Tibial nerve (tissue), 4 donors: Measurements from ENCODE around the gene PDSS2. TPM values are rescaled to one million over a fixed set of nuclear protein-coding genes. Genes with fewer than 3 reads are reported as not detected.
"Not testable (repeated sequence)": the region's sequence is repeated elsewhere in the genome, so short reads cannot be mapped to it uniquely, and the experiment has no call there.

Experiments
- DNase-seq, 2 donors: peaks; one replicate each; pipeline ENCODE4 v3.0.0-alpha.2; 2019; ENCODE audit warnings: low spot score in 2 of 2
- H3K27ac ChIP-seq, 4 donors: fragments of 200-600 bp; sonication (generic) in 3 of 4; one replicate each; pipeline ENCODE4 v1.5.1; 2017 to 2019; ENCODE audit warnings: mild to moderate bottlenecking in 1 of 4
- H3K27me3 ChIP-seq, 2 donors: fragments of 200-600 bp; sonication (generic) in 1 of 2; one replicate each; pipeline versions ENCODE4 v1.5.1 to v1.6.0; 2017 to 2019
- H3K36me3 ChIP-seq, 3 donors: fragments of 200-600 bp; sonication (generic); one replicate each; pipeline ENCODE4 v1.5.1; 2018 to 2019
- H3K4me1 ChIP-seq, 4 donors: fragments of 200-600 bp; sonication (generic) in 3 of 4; one replicate each; pipeline ENCODE4 v1.5.1; 2017 to 2019
- H3K4me3 ChIP-seq, 4 donors: fragments of 200-600 bp; sonication (generic) in 3 of 4; one replicate each; pipeline ENCODE4 v1.5.1; 2017 to 2019; ENCODE audit warnings: mild to moderate bottlenecking in 1 of 4, moderate library complexity in 1 of 4
- H3K9me3 ChIP-seq, 4 donors: fragments of 200-600 bp; sonication (generic) in 3 of 4; one replicate each; pipeline ENCODE4 v1.5.1; 2017 to 2019
- CTCF ChIP-seq, 5 experiments: fragments of 200-600 bp in 3 of 5; fragments of 450-650 bp in 2 of 5; sonication (generic) in 3 of 5; IDR thresholded peaks; one replicate each; pipeline ENCODE4 v1.5.1; 2016 to 2019; ENCODE audit warnings: antibody characterized with exemption in 5 of 5, mild to moderate bottlenecking in 3 of 5, moderate library complexity in 2 of 5
- EP300 ChIP-seq, 2 donors: sonication (generic); formaldehyde crosslinking; IDR thresholded peaks; one replicate each; pipeline ENCODE4 v1.6.1; 2017; ENCODE audit warnings: antibody characterized with exemption in 2 of 2, mild to moderate bottlenecking in 1 of 2
- POLR2A ChIP-seq, 2 donors: fragments of 450-650 bp; IDR thresholded peaks; one replicate each; pipeline ENCODE4 v1.6.1; 2017; ENCODE audit warnings: antibody characterized with exemption in 2 of 2, mild to moderate bottlenecking in 2 of 2, moderate library complexity in 2 of 2
- WGBS, 2 donors: methylation state at CpG; one replicate each; pipeline ENCODE4 v1.1.5; 2018; 5-methylcytosine and 5-hydroxymethylcytosine counted together
- total RNA-seq, 4 donors: library from RNA; depleted of rRNA; stranded (reverse); fragments of >200 nt; gene quantifications; one replicate each; pipeline ENCODE4 v1.1.0, GENCODE V29; 2016

PDSS2 gene
- total RNA-seq, 4 donors from 2014 or later, result 8.2 to 9.4 (median 8.6) TPM

- Histone ChIP-seq H3K27me3 (no peaks in the 10 kb centered on the region), H3K27ac (no peak overlapping the region), H3K9me3 (no peaks in the 10 kb centered on the region), H3K4me1 (peaks cover 0 to 29% (median 2%) of the 10 kb centered on the region in 4 donors), H3K36me3 (no peaks in the 10 kb centered on the region), H3K4me3 (no peak overlapping the region)
- 58 to 66% methylated on average over 4 of the region's 4 CpGs for WGBS, 2 donors
- DNase-seq, result no peak
- TF ChIP-seq POLR2A (IDR thresholded peaks at IDR 0.05) (no peak), EP300 (IDR thresholded peaks at IDR 0.05) (no peak), CTCF (IDR thresholded peaks at IDR 0.05) (no peak)
Measured at GRCh38 chr6:107293350-107293749, 166.0 kb downstream of the PDSS2 start.

GRCh38 chr6:107292715-107293271 is 166.6 kb downstream of the PDSS2 start:
- Histone ChIP-seq H3K4me1 (peaks cover 0 to 29% (median 2%) of the 10 kb centered on the region in 4 donors), H3K4me3 (no peak overlapping the region), H3K36me3 (no peaks in the 10 kb centered on the region), H3K27me3 (no peaks in the 10 kb centered on the region), H3K27ac (no peak overlapping the region), H3K9me3 (no peaks in the 10 kb centered on the region)
- 50 to 54% methylated on average over 6 of the region's 6 CpGs for WGBS, 2 donors
- TF ChIP-seq EP300 (IDR thresholded peaks at IDR 0.05), result no peak
- no peak for TF ChIP-seq CTCF (IDR thresholded peaks at IDR 0.05)
- TF ChIP-seq POLR2A (IDR thresholded peaks at IDR 0.05), result no peak
- no peak for DNase-seq

- TF ChIP-seq CTCF (IDR thresholded peaks at IDR 0.05) (no peak), POLR2A (IDR thresholded peaks at IDR 0.05) (no peak), EP300 (IDR thresholded peaks at IDR 0.05) (no peak)
- H3K4me1 ChIP-seq, result peaks cover 0 to 22% (median 2%) of the 10 kb centered on the region in 4 donors
- no peak overlapping the region for H3K4me3 ChIP-seq
- H3K36me3 ChIP-seq, result no peaks in the 10 kb centered on the region
- no peak for DNase-seq
- H3K27ac ChIP-seq, result peak overlapping the region in 1 of 4 donors; percentile 39
- no peaks in the 10 kb centered on the region for H3K27me3 ChIP-seq
- WGBS, 2 donors, result 48 to 55% methylated on average over 3 of the region's 3 CpGs
- H3K9me3 ChIP-seq, result no peaks in the 10 kb centered on the region
Measured at GRCh38 chr6:107290491-107290890, 168.9 kb downstream of the PDSS2 start.

GRCh38 chr6:107289258-107289657 is 170.1 kb downstream of the PDSS2 start:
- not testable (repeated sequence) for H3K27me3 ChIP-seq, H3K4me3 ChIP-seq, H3K27ac ChIP-seq, H3K36me3 ChIP-seq, H3K9me3 ChIP-seq, DNase-seq
- peaks cover 0 to 22% (median 2%) of the 10 kb centered on the region in 4 donors for H3K4me1 ChIP-seq
- WGBS, 2 donors, result 86 to 89% methylated on average over 9 of the region's 9 CpGs

- not testable (repeated sequence) for H3K27me3 ChIP-seq, H3K4me1 ChIP-seq, H3K9me3 ChIP-seq, H3K36me3 ChIP-seq, H3K27ac ChIP-seq, H3K4me3 ChIP-seq, DNase-seq
- WGBS, 2 donors, result 94 to 96% methylated on average over 6 of the region's 6 CpGs
Measured at GRCh38 chr6:107285683-107286082, 173.7 kb downstream of the PDSS2 start.

GRCh38 chr6:107284805-107285204 is 174.6 kb downstream of the PDSS2 start:
- 36 to 46% methylated on average over 1 of the region's 1 CpG for WGBS, 2 donors
- Histone ChIP-seq H3K27ac (no peak overlapping the region), H3K4me1 (no peaks in the 10 kb centered on the region), H3K36me3 (no peaks in the 10 kb centered on the region), H3K4me3 (no peak overlapping the region), H3K27me3 (no peaks in the 10 kb centered on the region), H3K9me3 (no peaks in the 10 kb centered on the region)
- TF ChIP-seq EP300 (IDR thresholded peaks at IDR 0.05), result no peak
- TF ChIP-seq CTCF (IDR thresholded peaks at IDR 0.05), result no peak
- TF ChIP-seq POLR2A (IDR thresholded peaks at IDR 0.05), result no peak
- no peak for DNase-seq
